HEK293 (cell line): ENCODE data around the gene EXOSC7.

Source experiments
- CTCF ChIA-PET: fragments of 350-600 bp; formaldehyde crosslinking; extraction: SDS; loops from one replicate; lab custom pipeline; 2021; ENCODE audit warnings: antibody characterized with exemption; lab: Yijun Ruan, JAX
- POLR2A ChIA-PET: fragments of 300-600 bp; formaldehyde crosslinking; extraction: SDS; loops from one replicate; lab custom pipeline; 2020; ENCODE audit warnings: antibody characterized with exemption, inconsistent platforms; lab: Yijun Ruan, JAX
- H3K27ac ChIP-seq: fragments of 200-500 bp; sonication (Bioruptor generic); 2 replicates; pipeline ENCODE4 v1.5.1; 2014; ENCODE audit warnings: low read depth, low read length, control low read depth, inconsistent platforms; ENCODE audit errors: extremely low read depth
- H3K36me3 ChIP-seq, 2 experiments: fragments of 200-500 bp in 1 of 2; sonication (Bioruptor generic) in 1 of 2; 1 replicate in 1 of 2; 2 replicates in 1 of 2; pipeline ENCODE4 v1.5.1; 2014 to 2017; ENCODE audit warnings: inconsistent platforms in 2 of 2, low read length in 2 of 2; ENCODE audit not compliant: control insufficient read depth in 2 of 2, insufficient read depth in 1 of 2
- H3K4me1 ChIP-seq: fragments of 200-500 bp; sonication (Bioruptor generic); 2 replicates; pipeline ENCODE4 v1.5.1; 2014; ENCODE audit warnings: mild to moderate bottlenecking, low read length, inconsistent platforms; ENCODE audit not compliant: control insufficient read depth, insufficient read depth
- H3K4me3 ChIP-seq: 2 replicates; pipeline ENCODE4 v1.5.1; 2011; ENCODE audit warnings: low read depth, mild to moderate bottlenecking, control low read depth, low read length, moderate library complexity
- H3K9me3 ChIP-seq: fragments of 200-500 bp; sonication (Bioruptor generic); 2 replicates; pipeline ENCODE4 v1.5.1; 2014; ENCODE audit warnings: low read depth, low read length, inconsistent platforms; ENCODE audit not compliant: control insufficient read depth, insufficient read depth
- HOXD13 ChIP-seq: sonication (generic); formaldehyde crosslinking; IDR thresholded peaks from 2 replicates; pipeline ENCODE4 v1.8.0; 2022; ENCODE audit warnings: missing genetic modification reagents, borderline replicate concordance
- KLF10 ChIP-seq: fragments of 450-650 bp; IDR thresholded peaks from 2 replicates; pipeline ENCODE4 v1.5.1; 2018; ENCODE audit warnings: missing biosample characterization, mild to moderate bottlenecking, missing genetic modification characterization
- KLF9 ChIP-seq: fragments of 450-650 bp; formaldehyde crosslinking; IDR thresholded peaks from 2 replicates; pipeline ENCODE4 v1.5.1; 2016; ENCODE audit warnings: missing biosample characterization, missing genetic modification characterization, low read depth
- PATZ1 ChIP-seq: fragments of 450-650 bp; formaldehyde crosslinking; IDR thresholded peaks from 2 replicates; pipeline ENCODE4 v1.5.1; 2016; ENCODE audit warnings: missing biosample characterization, missing genetic modification characterization
- PRDM10 ChIP-seq: fragments of 450-650 bp; formaldehyde crosslinking; IDR thresholded peaks from 2 replicates; pipeline ENCODE4 v1.5.1; 2016; ENCODE audit warnings: missing biosample characterization, missing genetic modification characterization
- PRDM2 ChIP-seq: fragments of 450-650 bp; formaldehyde crosslinking; IDR thresholded peaks from 2 replicates; pipeline ENCODE4 v1.5.1; 2016; ENCODE audit warnings: missing biosample characterization, missing genetic modification characterization, borderline replicate concordance
- ZEB2 ChIP-seq: fragments of 450-650 bp; formaldehyde crosslinking; IDR thresholded peaks from 2 replicates; pipeline ENCODE4 v1.5.1; 2016; ENCODE audit warnings: missing biosample characterization, missing genetic modification characterization
- ZNF114 ChIP-seq: fragments of 450-650 bp; formaldehyde crosslinking; IDR thresholded peaks from 2 replicates; pipeline ENCODE4 v1.5.0; 2017; ENCODE audit warnings: missing biosample characterization, missing genetic modification characterization
- ZNF133 ChIP-seq: fragments of 450-650 bp; formaldehyde crosslinking; IDR thresholded peaks from 2 replicates; pipeline ENCODE4 v1.5.1; 2016; ENCODE audit warnings: missing biosample characterization, missing genetic modification characterization
- ZNF202 ChIP-seq: fragments of 450-650 bp; formaldehyde crosslinking; IDR thresholded peaks from 2 replicates; pipeline ENCODE4 v1.5.1; 2016; ENCODE audit warnings: missing biosample characterization, missing genetic modification characterization, borderline replicate concordance
- ZNF350 ChIP-seq: fragments of 450-650 bp; formaldehyde crosslinking; IDR thresholded peaks from 2 replicates; pipeline ENCODE4 v1.5.0; 2017; ENCODE audit warnings: missing biosample characterization, mild to moderate bottlenecking, missing genetic modification characterization
- ZNF423 ChIP-seq: fragments of 450-650 bp; formaldehyde crosslinking; IDR thresholded peaks from 2 replicates; pipeline ENCODE4 v1.5.1; 2016; ENCODE audit warnings: missing biosample characterization, missing genetic modification characterization
- ZNF488 ChIP-seq: fragments of 450-650 bp; formaldehyde crosslinking; IDR thresholded peaks from 2 replicates; pipeline ENCODE4 v1.5.1; 2016; ENCODE audit warnings: missing biosample characterization, missing genetic modification characterization
- ZNF530 ChIP-seq: fragments of 450-650 bp; formaldehyde crosslinking; IDR thresholded peaks from 2 replicates; pipeline ENCODE4 v1.5.1; 2016; ENCODE audit warnings: low read depth, missing biosample characterization, missing genetic modification characterization
- ZNF624 ChIP-seq: fragments of 450-650 bp; formaldehyde crosslinking; IDR thresholded peaks from 2 replicates; pipeline ENCODE4 v1.5.1; 2017; ENCODE audit warnings: missing biosample characterization, missing genetic modification characterization
- ZNF658 ChIP-seq: fragments of 450-650 bp; formaldehyde crosslinking; IDR thresholded peaks from 2 replicates; pipeline ENCODE4; 2016; ENCODE audit warnings: missing biosample characterization, missing genetic modification characterization
- ZNF830 ChIP-seq: fragments of 450-650 bp; IDR thresholded peaks from 2 replicates; pipeline ENCODE4 v1.5.0; 2018; ENCODE audit warnings: missing biosample characterization, missing genetic modification characterization, low read depth, mild to moderate bottlenecking, moderate library complexity
- ZSCAN18 ChIP-seq: fragments of 450-650 bp; formaldehyde crosslinking; IDR thresholded peaks from 2 replicates; pipeline ENCODE4 v1.5.1; 2016; ENCODE audit warnings: missing biosample characterization, missing genetic modification characterization

The EXOSC7 gene

GRCh38 chr3:44966795-44967278 is 9.2 kb upstream of the EXOSC7 start (continued):
- TF ChIP-seq ZNF488 (tag by site-specific recombination) (no peak), ZNF423 (tag by site-specific recombination) (no peak)

- Histone ChIP-seq H3K4me3 (no peak overlapping the region), H3K36me3 (peaks cover 0 to 3% of the 10 kb centered on the region in 2 experiments; a peak in 1 of 3 replicates), H3K9me3 (no peaks in the 10 kb centered on the region), H3K4me1 (no peaks in the 10 kb centered on the region), H3K27ac (no peak overlapping the region)
- no peak for TF ChIP-seq ZNF530 (tag by site-specific recombination)
- peak; percentile 80 for TF ChIP-seq PRDM10 (tag by site-specific recombination)
- ChIA-PET POLR2A (no interaction called here), CTCF (interaction anchor here (0.7 to 1.2 kb wide), 2 partner anchors 14 to 18 kb away, joined by 3 read pairs; no protein-coding TSS in a partner anchor)
These were observed 7.6 kb upstream of the EXOSC7 start for GRCh38 chr3:44968447-44968858.

- Histone ChIP-seq H3K27ac (no peak overlapping the region), H3K36me3 (peaks cover 0 to 3% of the 10 kb centered on the region in 2 experiments; a peak in 1 of 3 replicates), H3K4me3 (no peak overlapping the region), H3K9me3 (no peaks in the 10 kb centered on the region), H3K4me1 (no peaks in the 10 kb centered on the region)
- POLR2A ChIA-PET: no interaction called here
- CTCF ChIA-PET: no interaction called here
- TF ChIP-seq ZNF830 (tag by site-specific recombination): no peak
- no peak for TF ChIP-seq ZEB2 (tag by site-specific recombination)
- no peak for TF ChIP-seq ZNF114 (tag by site-specific recombination)
- no peak for TF ChIP-seq ZNF624
- TF ChIP-seq ZNF133 (tag by site-specific recombination): no peak
- no peak for TF ChIP-seq HOXD13
- no peak for TF ChIP-seq ZNF202 (tag by site-specific recombination)
- TF ChIP-seq ZSCAN18: no peak
- TF ChIP-seq PRDM2: no peak
- no peak for TF ChIP-seq KLF10
- TF ChIP-seq KLF9 (tag by site-specific recombination): no peak
- TF ChIP-seq PATZ1 (tag by site-specific recombination): no peak
- no peak for TF ChIP-seq ZNF350 (tag by site-specific recombination)
- TF ChIP-seq ZNF658: no peak
These were observed 6.8 kb upstream of the EXOSC7 start for GRCh38 chr3:44969154-44969827.
